HCT116 (cell line): ENCODE results near the gene PLCB1. TPM values are rescaled to one million over a fixed set of nuclear protein-coding genes. Genes with fewer than 3 reads are reported as not detected.

ENCODE experiments used
- ATAC-seq: fragments of 200-7000 bp; cut with Tn5 transposase; 2 replicates; pipeline ENCODE4 v1.9.1; 2020; ENCODE audit warnings: mild to moderate bottlenecking, moderate library complexity
- BruUV-seq: library from RNA; stranded (reverse); fragments of 400-500 nt; replicated peaks from 2 replicates; lab custom pipeline; 2021; lab: Mats Ljungman, UMichigan
- CTCF ChIA-PET: fragments of 300-600 bp; sonication (Branson Sonifier 250); formaldehyde crosslinking; loops from one replicate; lab custom pipeline; 2021; ENCODE audit warnings: antibody characterized with exemption; lab: Charles Lee
- POLR2A ChIA-PET: fragments of 300-600, 350-600 bp; sonication (Branson Sonifier 250); formaldehyde crosslinking; loops from one replicate; lab custom pipeline; 2021; ENCODE audit warnings: antibody characterized with exemption; lab: Charles Lee
- RAD21 ChIA-PET, 2 experiments: fragments of 300-600 bp; sonication (Branson Sonifier 250); formaldehyde crosslinking; loops; one replicate each; lab custom pipeline; 2023; ENCODE audit warnings: low total read pairs in 2 of 2; ENCODE audit not compliant: uncharacterized antibody in 2 of 2, unreplicated experiment in 2 of 2, low non-redundant PET in 1 of 2; lab: Charles Lee
- DNase-seq: peaks from one replicate; pipeline ENCODE4 v3.0.0-alpha.2; 2010; ENCODE audit warnings: low read depth, low spot score
- H2AFZ ChIP-seq: fragments of 200-600 bp; shearing (Covaris generic), sonication (generic); 2 replicates; pipeline ENCODE4 v1.6.1; 2017; ENCODE audit warnings: low read depth, mixed run types, mixed read lengths, antibody characterized with exemption, low read length; ENCODE audit not compliant: poor library complexity, severe bottlenecking
- H3K27ac ChIP-seq: 2 replicates; pipeline ENCODE4 v1.5.1; 2012; ENCODE audit warnings: low read depth, low read length
- H3K27me3 ChIP-seq: fragments of 200-600 bp; sonication (generic); 2 replicates; pipeline ENCODE4 v1.6.1; 2016; ENCODE audit warnings: mixed run types, low read length, mixed read lengths; ENCODE audit not compliant: insufficient read depth
- H3K36me3 ChIP-seq, 2 experiments: fragments of 200-500 bp in 1 of 2; fragments of 200-600 bp in 1 of 2; sonication (Bioruptor generic) in 1 of 2; sonication (generic) in 1 of 2; 2 replicates each; pipeline versions ENCODE4 v1.5.1 to v1.6.1; 2014 to 2016; ENCODE audit warnings: low read length in 2 of 2, inconsistent platforms in 1 of 2, mixed read lengths in 1 of 2, mixed run types in 1 of 2; ENCODE audit not compliant: insufficient read depth in 2 of 2, control insufficient read depth in 1 of 2
- H3K4me1 ChIP-seq, 2 experiments: fragments of 200-600 bp in 1 of 2; sonication (generic) in 1 of 2; 2 replicates each; pipeline versions ENCODE4 v1.5.1 to v1.6.1; 2012 to 2017; ENCODE audit warnings: low read length in 2 of 2, inconsistent platforms in 1 of 2, mild to moderate bottlenecking in 1 of 2, mixed read lengths in 1 of 2, mixed run types in 1 of 2, moderate library complexity in 1 of 2; ENCODE audit not compliant: insufficient read depth in 2 of 2, control insufficient read depth in 1 of 2
- H3K4me2 ChIP-seq: fragments of 200-600 bp; sonication (generic); 2 replicates; pipeline ENCODE4 v1.6.1; 2017; ENCODE audit warnings: mixed run types, low read length, mixed read lengths
- H3K4me3 ChIP-seq, 2 experiments: fragments of 200-600 bp in 1 of 2; sonication (generic) in 1 of 2; replicated peaks in 1 of 2; 2 replicates each; pipeline ENCODE4 v1.5.1; 2011 to 2016; ENCODE audit warnings: low read length in 2 of 2, control low read depth in 1 of 2, low read depth in 1 of 2, mild to moderate bottlenecking in 1 of 2, mixed read lengths in 1 of 2, mixed run types in 1 of 2
- H3K79me2 ChIP-seq: fragments of 200-600 bp; sonication (generic); 2 replicates; pipeline ENCODE4 v1.6.1; 2017; ENCODE audit warnings: mild to moderate bottlenecking, mixed run types, low read length, moderate library complexity, mixed read lengths; ENCODE audit not compliant: insufficient read depth
- H3K9ac ChIP-seq: fragments of 200-600 bp; sonication (generic); 2 replicates; pipeline ENCODE4 v1.6.1; 2016; ENCODE audit warnings: low read length, mixed read lengths
- H3K9me2 ChIP-seq: fragments of 200-600 bp; sonication (generic), shearing (Covaris generic); 2 replicates; pipeline ENCODE4 v1.6.1; 2017; ENCODE audit warnings: mixed run types, mild to moderate bottlenecking, moderate library complexity; ENCODE audit not compliant: insufficient read depth
- H3K9me3 ChIP-seq, 2 experiments: fragments of 200-500 bp in 1 of 2; fragments of 200-600 bp in 1 of 2; sonication (Bioruptor generic) in 1 of 2; sonication (generic) in 1 of 2; 2 replicates each; pipeline ENCODE4 v1.6.1; 2014 to 2017; ENCODE audit warnings: low read length in 2 of 2, mixed read lengths in 2 of 2, inconsistent platforms in 1 of 2, low read depth in 1 of 2, mild to moderate bottlenecking in 1 of 2, mixed run types in 1 of 2, moderate library complexity in 1 of 2; ENCODE audit not compliant: control insufficient read depth in 1 of 2, insufficient read depth in 1 of 2
- H4K20me1 ChIP-seq: fragments of 200-600 bp; sonication (generic), shearing (Covaris generic); 2 replicates; pipeline ENCODE4 v1.6.1; 2017; ENCODE audit warnings: mixed run types, mild to moderate bottlenecking, moderate library complexity; ENCODE audit not compliant: insufficient read depth
- ATF3 ChIP-seq: IDR thresholded peaks from 2 replicates; pipeline ENCODE4 v1.6.1; 2012
- CBX3 ChIP-seq: IDR thresholded peaks from 2 replicates; pipeline ENCODE4 v1.6.1; 2012; ENCODE audit warnings: low read depth
- CEBPB ChIP-seq: IDR thresholded peaks from 2 replicates; pipeline ENCODE4 v1.6.1; 2012; ENCODE audit warnings: low read depth
- EGR1 ChIP-seq: IDR thresholded peaks from 2 replicates; pipeline ENCODE4 v1.6.1; 2012; ENCODE audit warnings: low read depth
- ELF1 ChIP-seq: IDR thresholded peaks from 2 replicates; pipeline ENCODE4 v1.6.1; 2012; ENCODE audit warnings: low read depth, borderline replicate concordance
- EZH2 ChIP-seq: fragments of 200-600 bp; sonication (generic); IDR thresholded peaks from 2 replicates; pipeline ENCODE4 v1.6.1; 2017; ENCODE audit warnings: antibody characterized with exemption, mixed run types
- EZH2phosphoT487 ChIP-seq: fragments of 200-600 bp; IDR thresholded peaks from 2 replicates; pipeline ENCODE4 v1.6.1; 2018; ENCODE audit warnings: antibody characterized with exemption, borderline replicate concordance
- FOSL1 ChIP-seq: IDR thresholded peaks from 2 replicates; pipeline ENCODE4 v1.6.1; 2012; ENCODE audit warnings: low read depth
- JUND ChIP-seq: IDR thresholded peaks from 2 replicates; pipeline ENCODE4 v1.6.1; 2012
- POLR2A ChIP-seq: IDR thresholded peaks from 2 replicates; pipeline ENCODE4 v1.7.0; 2011; ENCODE audit warnings: borderline replicate concordance; ENCODE audit not compliant: insufficient read depth, insufficient read length; ENCODE audit errors: extremely low read depth
- POLR2AphosphoS5 ChIP-seq: IDR thresholded peaks from 2 replicates; pipeline ENCODE4 v1.6.1; 2011; ENCODE audit warnings: mild to moderate bottlenecking, low read depth, low read length, moderate library complexity
- RAD21 ChIP-seq: IDR thresholded peaks from 2 replicates; pipeline ENCODE4 v1.6.1; 2012; ENCODE audit warnings: low read depth, mild to moderate bottlenecking
- REST ChIP-seq: IDR thresholded peaks from 2 replicates; pipeline ENCODE4 v1.6.1; 2012; ENCODE audit warnings: low read depth
- SP1 ChIP-seq: IDR thresholded peaks from 2 replicates; pipeline ENCODE4 v1.6.1; 2012; ENCODE audit warnings: low read depth
- YY1 ChIP-seq: IDR thresholded peaks from 2 replicates; pipeline ENCODE4 v1.6.1; 2011; ENCODE audit warnings: low read length, low read depth, moderate library complexity, mild to moderate bottlenecking; ENCODE audit not compliant: insufficient replicate concordance; ENCODE audit errors: extremely low read depth
- ZBTB33 ChIP-seq: IDR thresholded peaks from 2 replicates; pipeline ENCODE4 v1.6.1; 2011; ENCODE audit warnings: mild to moderate bottlenecking, low read length, moderate library complexity; ENCODE audit not compliant: insufficient replicate concordance; ENCODE audit errors: extremely low read depth
- intact Hi-C: fragments of 100-400 bp; cut with micrococcal nuclease; formaldehyde crosslinking; loops from 2 replicates; pipeline ENCODE4 v1.10.0; 2022
- total RNA-seq: library from RNA; stranded (reverse); gene quantifications from one replicate; pipeline ENCODE4 v1.2.1, GENCODE V29; 2021; ENCODE audit not compliant: unreplicated experiment

The PLCB1 gene
- total RNA-seq, 1 experiment from 2014 or later: 15.8 TPM

GRCh38 chr20:8170921-8171320 lies 38.9 kb downstream of the PLCB1 start:
- no peaks in the 10 kb centered on the region for H3K9me2 ChIP-seq
- CTCF ChIA-PET: no interaction called here
- no peak overlapping the region for H3K4me3 ChIP-seq
- BruUV-seq: no TSS peak
- H3K27me3 ChIP-seq: no peaks in the 10 kb centered on the region
- intact Hi-C loops: no loop called here
- no peaks in the 10 kb centered on the region for H4K20me1 ChIP-seq
- RAD21 ChIA-PET: no interaction called here
- no peaks in the 10 kb centered on the region for H3K79me2 ChIP-seq
- H3K9ac ChIP-seq: no peak overlapping the region
- POLR2A ChIA-PET: no interaction called here
- no peak for ATAC-seq
- no peak overlapping the region for H3K27ac ChIP-seq
- TF ChIP-seq EZH2phosphoT487 (no peak), ATF3 (no peak), REST (no peak), CBX3 (no peak), EGR1 (no peak), POLR2AphosphoS5 (no peak), SP1 (no peak), ZBTB33 (no peak), POLR2A (no peak), FOSL1 (no peak), RAD21 (no peak), YY1 (no peak), ELF1 (no peak), CEBPB (no peak), JUND (no peak), EZH2 (no peak)
- no peak overlapping the region for H2AFZ ChIP-seq
- no peaks in the 10 kb centered on the region for H3K36me3 ChIP-seq
- H3K4me2 ChIP-seq: no peak overlapping the region
- DNase-seq: no peak
- H3K4me1 ChIP-seq: no peaks in the 10 kb centered on the region
- H3K9me3 ChIP-seq: no peaks in the 10 kb centered on the region
